Esophagus squamous epithelium (tissue), 5 donors: ENCODE measurements around the gene NOM1. TPM values are rescaled to one million over a fixed set of nuclear protein-coding genes. Genes with fewer than 3 reads are reported as not detected.
"Not testable (repeated sequence)": the region's sequence is repeated elsewhere in the genome, so short reads cannot be mapped to it uniquely, and the experiment has no call there.

ENCODE experiments used
- DNase-seq: peaks from one replicate; lab custom pipeline; 2025; lab: John Stamatoyannopoulos, UW
- H3K27ac ChIP-seq, 4 donors: fragments of 200-600 bp; sonication (generic); one replicate each; pipeline ENCODE4 v1.5.1; 2016 to 2019; ENCODE audit warnings: mild to moderate bottlenecking in 1 of 4
- H3K27me3 ChIP-seq, 4 donors: fragments of 200-600 bp; sonication (generic); 1 replicate in 3 of 4; 2 replicates in 1 of 4; pipeline versions ENCODE4 v1.5.1 to v1.6.0; 2017 to 2021; ENCODE audit warnings: antibody characterized with exemption in 1 of 4
- H3K36me3 ChIP-seq, 3 donors: fragments of 200-600 bp; sonication (generic); one replicate each; pipeline ENCODE4 v1.5.1; 2016 to 2019
- H3K4me1 ChIP-seq, 3 donors: fragments of 200-600 bp; sonication (generic); one replicate each; pipeline ENCODE4 v1.5.1; 2017 to 2019
- H3K4me3 ChIP-seq, 4 donors: fragments of 200-600 bp; sonication (generic); 1 replicate in 3 of 4; 2 replicates in 1 of 4; pipeline ENCODE4 v1.5.1; 2016 to 2019; ENCODE audit warnings: mild to moderate bottlenecking in 2 of 4, moderate library complexity in 1 of 4
- H3K9me3 ChIP-seq, 3 donors: fragments of 200-600 bp; sonication (generic); one replicate each; pipeline ENCODE4 v1.5.1; 2016 to 2019
- CTCF ChIP-seq, 6 experiments: fragments of 450-650 bp in 4 of 6; fragments of 200-600 bp in 2 of 6; sonication (generic) in 2 of 6; IDR thresholded peaks; one replicate each; pipeline ENCODE4 v1.5.1; 2016 to 2019; ENCODE audit warnings: antibody characterized with exemption in 6 of 6, mild to moderate bottlenecking in 4 of 6, moderate library complexity in 4 of 6
- POLR2A ChIP-seq, 4 donors: fragments of 450-650 bp; IDR thresholded peaks; one replicate each; pipeline ENCODE4 v1.6.1; 2017; ENCODE audit warnings: antibody characterized with exemption in 4 of 4, mild to moderate bottlenecking in 4 of 4, moderate library complexity in 3 of 4
- WGBS, 2 donors: methylation state at CpG; one replicate each; pipeline ENCODE4 v1.1.5; 2018; 5-methylcytosine and 5-hydroxymethylcytosine counted together
- intact Hi-C: fragments of 100-400 bp; cut with DNase I; formaldehyde crosslinking; loops from one replicate; pipeline ENCODE4 v1.15.0; 2022
- total RNA-seq, 4 donors: library from RNA; depleted of rRNA; stranded (reverse); fragments of >200 nt; gene quantifications; one replicate each; pipeline ENCODE4 v1.1.0, GENCODE V29; 2016
- donor health status: DM: yes; HTN: yes; CAD: no.

Gene NOM1
- total RNA-seq, 4 donors from 2014 or later, result 4.6 to 26.9 (median 17.8) TPM

GRCh38 chr7:156927571-156928405 lies 21.7 kb upstream of the NOM1 start:
- H3K9me3 ChIP-seq, result no peaks in the 10 kb centered on the region
- H3K27ac ChIP-seq, result no peak overlapping the region
- H3K27me3 ChIP-seq, result peaks cover 0 to 19% (median 0%) of the 10 kb centered on the region in 4 donors
- H3K4me1 ChIP-seq, result no peaks in the 10 kb centered on the region
- 55 to 58% methylated on average over 12 to 17 of the region's 17 CpGs for WGBS, 2 donors
- intact Hi-C loops, result no loop called here
- H3K36me3 ChIP-seq, result no peaks in the 10 kb centered on the region
- no peak for DNase-seq
- TF ChIP-seq POLR2A (IDR thresholded peaks at IDR 0.05), result no peak
- TF ChIP-seq CTCF (IDR thresholded peaks at IDR 0.05), result no peak
- H3K4me3 ChIP-seq, result no peak overlapping the region

GRCh38 chr7:156928406-156928747 lies 21.1 kb upstream of the NOM1 start:
- no peaks in the 10 kb centered on the region for H3K36me3 ChIP-seq
- H3K27me3 ChIP-seq, result peaks cover 0 to 19% (median 0%) of the 10 kb centered on the region in 4 donors
- DNase-seq, result no peak
- intact Hi-C loops, result no loop called here
- no peaks in the 10 kb centered on the region for H3K4me1 ChIP-seq
- H3K9me3 ChIP-seq, result no peaks in the 10 kb centered on the region
- no peak overlapping the region for H3K27ac ChIP-seq
- H3K4me3 ChIP-seq, result no peak overlapping the region
- WGBS, 2 donors, result 26 to 29% methylated on average over 4 to 5 of the region's 5 CpGs
- TF ChIP-seq POLR2A (IDR thresholded peaks at IDR 0.05) (no peak), CTCF (IDR thresholded peaks at IDR 0.05) (no peak)

GRCh38 chr7:156929789-156930539 lies 19.5 kb upstream of the NOM1 start:
- no peaks in the 10 kb centered on the region for H3K9me3 ChIP-seq
- 42 to 60% methylated on average over 15 to 16 of the region's 16 CpGs for WGBS, 2 donors
- peaks cover 0 to 19% (median 0%) of the 10 kb centered on the region in 4 donors for H3K27me3 ChIP-seq
- no peak for DNase-seq
- TF ChIP-seq CTCF (IDR thresholded peaks at IDR 0.05) (no peak), POLR2A (IDR thresholded peaks at IDR 0.05) (no peak)
- no peak overlapping the region for H3K4me3 ChIP-seq
- intact Hi-C loops, result no loop called here
- no peaks in the 10 kb centered on the region for H3K4me1 ChIP-seq
- H3K27ac ChIP-seq, result no peak overlapping the region
- no peaks in the 10 kb centered on the region for H3K36me3 ChIP-seq

- intact Hi-C loops, result no loop called here
- TF ChIP-seq POLR2A (IDR thresholded peaks at IDR 0.05), result no peak
- TF ChIP-seq CTCF (IDR thresholded peaks at IDR 0.05), result no peak
- DNase-seq, result no peak
- 7 to 10% methylated on average over 7 of the region's 7 CpGs for WGBS, 2 donors
- H3K27ac ChIP-seq, result no peak overlapping the region
- peaks cover 0 to 19% (median 0%) of the 10 kb centered on the region in 4 donors for H3K27me3 ChIP-seq
- H3K4me1 ChIP-seq, result no peaks in the 10 kb centered on the region
- no peak overlapping the region for H3K4me3 ChIP-seq
- no peaks in the 10 kb centered on the region for H3K9me3 ChIP-seq
- H3K36me3 ChIP-seq, result no peaks in the 10 kb centered on the region
These were observed 17.5 kb upstream of the NOM1 start for GRCh38 chr7:156932006-156932405.

- DNase-seq, result no peak
- no peak overlapping the region for H3K4me3 ChIP-seq
- peaks cover 0 to under 1% (median 0%) of the 10 kb centered on the region in 4 donors for H3K27me3 ChIP-seq
- H3K4me1 ChIP-seq, result no peaks in the 10 kb centered on the region
- H3K27ac ChIP-seq, result no peak overlapping the region
- 82 to 83% methylated on average over 5 to 7 of the region's 7 CpGs for whole genome bisulfite sequencing, 2 donors
- no peaks in the 10 kb centered on the region for H3K9me3 ChIP-seq
- TF ChIP-seq CTCF (IDR thresholded peaks at IDR 0.05) (no peak), POLR2A (IDR thresholded peaks at IDR 0.05) (no peak)
- no peaks in the 10 kb centered on the region for H3K36me3 ChIP-seq
- intact Hi-C loops, result no loop called here
These were observed 14.3 kb upstream of the NOM1 start for GRCh38 chr7:156935250-156935649.

- WGBS, 2 donors, result 93 to 96% methylated on average over 3 of the region's 3 CpGs
- intact Hi-C loops, result not testable (repeated sequence)
These were observed 12.7 kb upstream of the NOM1 start for GRCh38 chr7:156936766-156937165.

More at GRCh38 chr7:156936766-156937165, 12.7 kb upstream of the NOM1 start:
- not testable (repeated sequence) for H3K36me3 ChIP-seq, H3K27me3 ChIP-seq, H3K27ac ChIP-seq, H3K9me3 ChIP-seq, DNase-seq, H3K4me1 ChIP-seq, H3K4me3 ChIP-seq
